Stimulated activated naive CD8-positive, alpha-beta T cell treated with anti-CD3 and anti-CD28 coated beads, Interleukin-15, amount 100 ng/mL, for 72 hours (primary cell): Measurements from ENCODE around the gene GUK1.
A peak's percentile ranks its signal among the peaks of the same experiment; 100 is the strongest.
"Not testable (repeated sequence)": the region's sequence is repeated elsewhere in the genome, so short reads cannot be mapped to it uniquely, and the experiment has no call there.

ENCODE experiments used
- ATAC-seq: fragments of 150-1000 bp; cut with Tn5 transposase; 2 replicates; pipeline ENCODE4 v1.10.0; 2021; ENCODE audit warnings: mild to moderate bottlenecking, moderate library complexity
- DNase-seq, 2 donors: peaks; one replicate each; pipeline ENCODE4 v3.0.0; 2021 to 2022
- H3K27ac Mint-ChIP-seq, 2 donors: one replicate each; pipeline ENCODE4 v1.8.0; 2022; ENCODE audit warnings: mild to moderate bottlenecking in 2 of 2, mixed read lengths in 2 of 2, moderate library complexity in 2 of 2
- H3K27me3 Mint-ChIP-seq: one replicate; pipeline ENCODE4 v1.8.0; 2022; ENCODE audit warnings: mixed read lengths
- H3K4me1 Mint-ChIP-seq: one replicate; pipeline ENCODE4 v1.8.0; 2022; ENCODE audit warnings: mild to moderate bottlenecking, mixed read lengths
- H3K4me3 Mint-ChIP-seq, 2 donors: one replicate each; pipeline ENCODE4 v1.8.0; 2022; ENCODE audit warnings: mild to moderate bottlenecking in 2 of 2, mixed read lengths in 2 of 2, moderate library complexity in 1 of 2
- H3K9me3 Mint-ChIP-seq, 2 donors: one replicate each; pipeline ENCODE4 v1.8.0; 2022; ENCODE audit warnings: mixed read lengths in 2 of 2

GUK1 gene

DNA sequence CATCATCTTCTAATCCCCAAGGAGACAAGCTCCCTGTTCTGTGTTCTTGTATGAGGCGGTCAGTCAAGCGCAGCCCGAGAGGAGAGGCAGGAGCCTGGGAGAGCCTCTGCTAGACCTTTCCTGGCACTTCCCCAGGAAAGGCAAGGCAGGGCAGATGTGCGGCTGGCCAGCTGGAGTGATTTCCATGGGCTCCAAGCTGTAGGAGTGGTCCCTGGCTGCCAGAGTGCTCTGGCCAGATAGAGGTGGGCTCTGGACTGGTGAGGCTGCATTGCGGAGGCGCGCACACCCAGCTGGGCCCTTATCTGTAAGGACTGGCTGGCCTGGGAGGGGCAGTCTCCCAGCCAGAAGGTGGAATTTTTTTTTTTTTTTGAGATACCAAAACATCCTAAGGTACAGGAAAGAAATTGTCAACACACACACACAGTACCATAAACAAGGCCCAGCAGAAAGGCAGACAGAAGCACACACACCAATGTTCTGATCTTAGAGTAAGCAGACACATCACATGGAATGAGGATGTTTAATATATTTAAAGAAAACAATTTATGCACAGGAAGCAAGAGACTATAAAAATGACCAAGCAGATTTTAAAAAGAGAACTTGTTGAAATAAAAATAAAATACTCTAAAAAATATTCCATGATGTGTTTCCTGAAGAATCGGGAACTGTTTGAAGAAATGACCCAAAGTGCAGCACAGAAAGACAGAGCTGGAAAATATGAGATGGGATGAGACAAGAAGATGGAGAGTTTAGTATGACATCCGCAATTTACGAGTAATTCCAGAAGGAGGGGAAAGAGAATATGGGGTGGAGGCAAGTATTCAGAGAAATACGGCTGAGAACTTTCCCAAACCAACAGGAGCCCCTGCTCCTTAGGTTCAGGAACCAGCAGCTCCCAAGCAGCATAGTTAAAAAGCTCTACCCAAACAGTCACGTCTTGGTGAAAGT lies 38.9 kb downstream of the GUK1 start:
- no peaks in the 10 kb centered on the region for H3K27me3 Mint-ChIP-seq
- ATAC-seq (no peak), DNase-seq (no peak)
- peak overlapping the region in 1 of 2 donors; percentile 40 for H3K27ac Mint-ChIP-seq
- no peaks in the 10 kb centered on the region for H3K4me1 Mint-ChIP-seq
- no peak overlapping the region for H3K4me3 Mint-ChIP-seq
- no peaks in the 10 kb centered on the region for H3K9me3 Mint-ChIP-seq

DNA sequence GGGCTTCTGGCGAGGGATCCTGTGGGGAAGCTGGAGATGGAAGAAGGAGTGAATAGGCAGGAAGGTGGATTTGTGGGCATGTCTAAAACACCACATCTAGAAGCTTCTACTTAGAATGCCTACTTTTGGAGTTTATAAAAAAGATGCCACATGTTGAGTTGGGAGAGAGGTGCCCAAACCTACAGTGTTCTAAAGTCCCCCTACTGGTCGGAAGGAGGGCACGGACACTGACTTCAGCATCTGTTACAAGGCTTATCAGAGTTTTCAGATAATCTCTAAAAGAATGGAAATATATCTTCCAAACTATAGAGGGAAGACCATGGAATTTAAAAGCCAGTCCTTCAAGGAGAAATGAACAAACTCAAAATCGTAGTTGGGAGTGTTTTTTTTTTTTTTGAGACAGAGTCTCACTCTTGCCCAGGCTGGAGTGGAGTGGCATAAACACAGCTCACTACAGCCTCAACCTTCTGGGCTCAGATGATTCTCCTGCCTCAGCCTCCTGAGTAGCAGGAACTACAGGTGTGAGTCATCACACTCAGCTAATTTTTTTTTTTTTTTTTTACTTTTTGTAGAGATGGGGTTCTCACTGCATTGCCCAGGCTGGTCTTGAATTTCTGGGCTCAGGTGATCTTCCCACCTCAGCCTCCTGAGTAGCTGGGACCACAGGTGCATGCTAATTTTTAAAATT lies 40.3 kb downstream of the GUK1 start:
- H3K4me3 Mint-ChIP-seq: no peak overlapping the region
- no peak overlapping the region for H3K27ac Mint-ChIP-seq
- H3K4me1 Mint-ChIP-seq: peaks cover 1% of the 10 kb centered on the region
- H3K27me3 Mint-ChIP-seq: no peaks in the 10 kb centered on the region
- DNase-seq (no peak), ATAC-seq (no peak)
- H3K9me3 Mint-ChIP-seq: no peaks in the 10 kb centered on the region

DNA sequence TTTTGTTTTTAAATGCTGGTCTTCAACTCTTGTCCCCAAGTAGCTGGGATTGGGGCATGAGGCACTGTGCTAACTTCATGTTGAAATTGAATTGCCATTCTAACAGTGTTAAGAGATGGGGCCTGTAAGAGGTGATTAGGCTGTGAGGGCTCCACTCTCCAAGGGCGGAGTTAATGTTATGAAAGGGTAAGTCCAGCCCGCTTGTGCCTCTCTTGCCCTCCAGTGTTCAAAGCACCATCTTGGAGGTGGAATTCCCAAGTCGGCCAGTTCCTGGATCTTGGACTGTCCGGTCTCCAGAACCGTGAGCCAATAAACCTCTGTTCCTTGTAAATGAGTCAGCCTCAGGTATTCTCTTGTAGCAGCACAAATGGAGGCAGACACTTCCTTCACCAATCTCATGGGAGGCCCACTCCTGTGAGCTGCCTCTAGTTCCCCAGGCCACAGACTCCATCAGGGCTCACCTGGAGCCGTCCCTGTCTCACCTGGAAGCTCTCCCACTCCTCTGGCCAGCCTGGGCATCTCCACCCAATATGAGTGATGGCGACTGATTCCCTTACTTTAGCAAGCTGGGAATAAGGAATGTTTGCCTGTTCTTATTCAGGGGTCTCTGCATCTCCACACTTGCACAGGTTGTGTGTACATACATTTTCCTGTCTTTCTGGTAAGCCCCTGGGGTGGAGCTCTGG lies 41.0 kb downstream of the GUK1 start:
- H3K27ac Mint-ChIP-seq: no peak overlapping the region
- no peaks in the 10 kb centered on the region for H3K9me3 Mint-ChIP-seq
- no peak for ATAC-seq
- H3K4me1 Mint-ChIP-seq: peaks cover 8% of the 10 kb centered on the region
- H3K4me3 Mint-ChIP-seq: no peak overlapping the region
- DNase-seq: no peak
- no peaks in the 10 kb centered on the region for H3K27me3 Mint-ChIP-seq

DNA sequence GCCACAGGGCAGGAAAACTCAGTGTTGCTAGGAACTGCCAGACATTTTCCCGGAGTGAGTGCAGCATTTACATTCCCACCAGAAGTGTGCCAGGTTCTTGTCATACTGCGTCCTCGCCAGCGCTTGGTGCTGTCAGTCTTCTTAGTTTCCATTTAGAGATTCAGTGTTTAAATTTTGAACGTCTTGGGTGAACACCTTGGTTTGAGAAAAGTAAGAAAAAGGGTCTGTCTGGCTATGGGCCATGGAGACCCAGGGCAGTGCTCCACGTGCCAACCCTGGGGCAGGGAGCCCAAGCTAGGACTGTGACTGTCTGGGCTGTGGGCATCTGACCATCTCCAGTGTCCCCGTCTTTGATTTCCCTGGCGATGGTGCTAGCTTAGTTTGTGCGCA lies 41.6 kb downstream of the GUK1 start:
- no peak overlapping the region for H3K27ac Mint-ChIP-seq
- peaks cover 9% of the 10 kb centered on the region for H3K4me1 Mint-ChIP-seq
- H3K27me3 Mint-ChIP-seq: no peaks in the 10 kb centered on the region
- no peaks in the 10 kb centered on the region for H3K9me3 Mint-ChIP-seq
- no peak overlapping the region for H3K4me3 Mint-ChIP-seq
- ATAC-seq (no peak), DNase-seq (no peak)

DNA sequence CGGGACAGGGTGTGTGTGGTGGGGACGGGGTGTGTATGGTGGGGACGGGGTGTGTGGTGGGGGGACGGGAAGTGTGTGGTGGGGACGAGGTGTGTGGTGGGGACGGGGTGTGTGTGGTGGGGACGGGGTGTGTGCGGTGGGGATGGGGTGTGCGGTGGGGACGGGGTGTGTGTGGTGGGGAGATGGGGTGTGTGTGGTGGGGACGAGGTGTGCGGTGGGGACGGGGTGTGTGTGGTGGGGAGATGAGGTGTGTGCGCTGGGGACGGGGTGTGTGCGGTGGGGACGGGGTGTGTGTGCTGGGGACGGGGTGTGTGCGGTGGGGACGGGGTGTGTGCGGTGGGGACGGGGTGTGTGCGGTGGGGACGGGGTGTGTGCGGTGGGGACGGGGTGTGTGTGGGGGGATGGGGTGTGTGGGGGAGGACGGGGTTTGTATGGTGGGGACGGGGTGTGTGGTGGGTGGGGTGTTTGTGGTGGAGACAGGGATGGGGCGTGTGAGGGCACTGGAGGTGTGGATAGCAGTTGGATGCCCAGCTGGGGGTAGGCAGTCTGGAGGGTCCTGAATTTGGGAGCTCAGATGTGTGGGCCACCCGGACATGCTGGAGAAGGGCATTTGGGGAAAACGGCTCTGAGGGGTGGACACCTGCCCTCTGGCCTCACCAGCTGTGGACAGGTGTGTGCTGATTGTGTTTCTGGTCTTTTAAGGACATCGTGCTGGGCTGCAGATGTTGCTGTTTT lies 42.4 kb downstream of the GUK1 start:
- Mint-ChIP-seq H3K27ac (no peak overlapping the region), H3K27me3 (no peaks in the 10 kb centered on the region), H3K4me1 (peaks cover 9% of the 10 kb centered on the region), H3K9me3 (no peaks in the 10 kb centered on the region), H3K4me3 (no peak overlapping the region)
- peak; percentile 74 for ATAC-seq
- DNase-seq: no peak

DNA sequence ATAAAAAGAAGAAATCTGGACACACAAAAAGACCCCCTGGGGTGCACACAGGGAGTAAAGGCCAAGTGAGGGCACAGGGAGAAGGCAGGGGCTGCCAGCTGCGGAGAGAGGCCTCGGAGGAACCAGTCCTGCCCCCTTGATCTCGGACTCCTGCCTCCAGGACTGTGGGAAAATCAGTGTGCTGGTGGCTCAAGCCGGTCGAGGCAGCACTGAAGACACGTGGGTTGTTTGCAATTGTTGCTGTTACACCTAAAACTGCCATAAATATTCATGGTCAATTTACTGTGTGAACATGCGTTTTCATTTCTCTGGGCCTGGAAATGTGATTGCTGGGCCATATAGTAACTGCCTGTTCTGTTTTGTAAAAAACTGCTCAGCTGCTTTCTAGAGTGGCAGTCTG lies 44.1 kb downstream of the GUK1 start:
- no peak for ATAC-seq
- no peak for DNase-seq
- peaks cover 14% of the 10 kb centered on the region for H3K4me1 Mint-ChIP-seq

DNA sequence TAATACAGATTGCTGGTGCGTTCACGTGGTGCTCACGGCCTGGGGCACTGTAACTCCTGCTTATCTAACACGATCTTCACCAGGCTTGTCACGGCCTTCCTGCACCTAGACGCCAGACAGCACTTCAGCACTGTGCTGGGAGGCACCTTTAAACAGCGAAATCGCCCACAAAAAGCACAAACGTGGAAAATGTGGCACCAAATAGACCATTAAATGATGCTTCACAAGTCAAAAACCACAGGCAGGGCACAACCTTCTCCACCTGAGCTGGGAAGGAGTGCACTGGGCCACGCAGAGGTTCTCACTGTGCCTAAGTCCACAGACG lies 45.5 kb downstream of the GUK1 start:
- DNase-seq: no peak
- Mint-ChIP-seq H3K4me1 (peaks cover 20% of the 10 kb centered on the region), H3K27ac (no peak overlapping the region), H3K9me3 (no peaks in the 10 kb centered on the region), H3K27me3 (no peaks in the 10 kb centered on the region), H3K4me3 (no peak overlapping the region)
- peak; percentile 33 for ATAC-seq

More for the DNA sequence above, 44.1 kb downstream of the GUK1 start:
- Mint-ChIP-seq H3K9me3 (no peaks in the 10 kb centered on the region), H3K27me3 (no peaks in the 10 kb centered on the region), H3K27ac (no peak overlapping the region), H3K4me3 (no peak overlapping the region)

DNA sequence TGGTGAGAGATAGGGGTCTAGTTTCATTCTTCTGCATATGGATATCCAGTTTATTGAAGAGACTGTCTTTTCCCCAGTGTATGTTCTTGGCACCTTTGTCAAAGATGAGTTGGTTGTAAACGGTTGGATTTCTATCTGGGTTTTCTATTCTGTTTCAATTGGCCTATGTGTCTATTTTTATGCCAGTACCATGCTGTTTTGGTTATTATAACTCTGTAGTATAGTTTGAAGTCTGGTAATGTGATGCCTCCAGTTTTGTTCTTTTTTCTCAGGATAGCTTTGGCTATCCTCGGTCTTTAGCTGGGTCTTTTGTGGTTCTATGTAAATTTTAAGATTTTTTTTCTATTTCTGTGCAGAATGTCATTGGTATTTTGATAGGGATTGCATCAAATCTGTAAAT lies 48.2 kb downstream of the GUK1 start:
- H3K9me3 Mint-ChIP-seq, H3K4me3 Mint-ChIP-seq, H3K27me3 Mint-ChIP-seq, ATAC-seq, H3K27ac Mint-ChIP-seq, DNase-seq: not testable (repeated sequence)
- H3K4me1 Mint-ChIP-seq: peaks cover 20% of the 10 kb centered on the region

DNA sequence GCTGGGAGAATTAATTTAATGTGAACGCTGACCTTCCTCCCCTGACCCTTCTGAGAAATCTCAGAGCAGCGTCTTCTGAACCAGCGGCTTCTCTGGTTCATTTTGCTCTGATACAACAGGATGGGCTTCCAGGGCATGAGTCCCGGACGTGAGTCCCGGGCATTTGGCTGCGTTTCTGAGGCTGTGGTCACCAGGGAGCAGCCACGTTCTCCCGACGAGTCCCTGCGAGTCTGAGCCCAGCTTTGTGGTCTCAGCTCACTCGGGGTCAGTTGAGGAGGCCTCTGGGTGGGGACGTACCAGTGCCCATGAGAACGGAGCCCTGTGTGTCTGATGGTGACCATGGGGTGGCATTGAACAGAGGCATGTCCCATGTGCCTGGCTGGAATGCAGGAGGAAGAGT lies 50.1 kb downstream of the GUK1 start:
- ATAC-seq (no peak), DNase-seq (no peak)
- Mint-ChIP-seq H3K4me1 (peaks cover 20% of the 10 kb centered on the region), H3K9me3 (no peaks in the 10 kb centered on the region), H3K4me3 (no peak overlapping the region), H3K27ac (no peak overlapping the region), H3K27me3 (no peaks in the 10 kb centered on the region)

DNA sequence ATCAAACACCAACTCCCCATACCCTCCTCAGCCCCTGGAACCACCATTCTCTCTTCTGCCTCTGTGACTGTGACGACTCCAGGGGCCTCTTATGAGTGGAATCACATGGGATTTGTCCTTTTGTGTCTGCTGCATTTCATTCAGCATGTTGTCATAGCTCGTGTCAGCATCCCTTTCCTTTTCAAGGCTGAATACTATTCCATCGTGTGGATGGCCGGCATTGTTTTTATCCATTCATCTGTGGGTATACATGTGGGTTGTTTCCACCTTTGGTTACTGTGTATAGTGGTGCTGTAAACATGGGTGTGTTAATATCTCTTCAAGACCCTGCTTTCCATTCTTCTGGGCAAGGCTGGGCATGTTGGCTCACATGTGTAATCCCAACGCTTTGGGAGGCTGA lies 50.7 kb downstream of the GUK1 start:
- Mint-ChIP-seq H3K9me3 (no peaks in the 10 kb centered on the region), H3K27me3 (no peaks in the 10 kb centered on the region), H3K4me3 (no peak overlapping the region), H3K4me1 (peaks cover 15% of the 10 kb centered on the region), H3K27ac (no peak overlapping the region)
- no peak for ATAC-seq
- DNase-seq: no peak

DNA sequence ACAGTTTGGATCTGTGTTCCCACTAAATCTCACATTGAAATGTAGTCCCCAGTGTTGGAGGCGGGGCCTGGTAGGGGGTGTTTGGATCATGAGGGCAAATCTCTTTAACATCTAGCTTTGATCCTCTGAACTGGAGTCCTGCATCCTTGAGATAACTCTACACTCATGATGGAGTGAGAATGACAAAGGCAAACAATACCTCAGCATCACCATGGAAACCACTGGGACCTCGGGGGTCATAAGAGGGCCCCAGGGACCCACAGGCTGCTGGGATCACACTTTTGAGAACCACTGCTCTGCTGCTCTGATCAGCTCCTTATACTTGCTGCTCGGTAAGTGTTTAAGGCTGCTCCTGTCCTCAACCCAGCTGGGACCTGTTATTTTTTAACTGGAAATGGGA lies 54.4 kb downstream of the GUK1 start:
- no peak for ATAC-seq
- no peak for DNase-seq
- Mint-ChIP-seq H3K27me3 (no peaks in the 10 kb centered on the region), H3K4me1 (peaks cover 4% of the 10 kb centered on the region), H3K9me3 (peaks cover 10 to 12% of the 10 kb centered on the region in 2 donors), H3K27ac (no peak overlapping the region), H3K4me3 (no peak overlapping the region)

DNA sequence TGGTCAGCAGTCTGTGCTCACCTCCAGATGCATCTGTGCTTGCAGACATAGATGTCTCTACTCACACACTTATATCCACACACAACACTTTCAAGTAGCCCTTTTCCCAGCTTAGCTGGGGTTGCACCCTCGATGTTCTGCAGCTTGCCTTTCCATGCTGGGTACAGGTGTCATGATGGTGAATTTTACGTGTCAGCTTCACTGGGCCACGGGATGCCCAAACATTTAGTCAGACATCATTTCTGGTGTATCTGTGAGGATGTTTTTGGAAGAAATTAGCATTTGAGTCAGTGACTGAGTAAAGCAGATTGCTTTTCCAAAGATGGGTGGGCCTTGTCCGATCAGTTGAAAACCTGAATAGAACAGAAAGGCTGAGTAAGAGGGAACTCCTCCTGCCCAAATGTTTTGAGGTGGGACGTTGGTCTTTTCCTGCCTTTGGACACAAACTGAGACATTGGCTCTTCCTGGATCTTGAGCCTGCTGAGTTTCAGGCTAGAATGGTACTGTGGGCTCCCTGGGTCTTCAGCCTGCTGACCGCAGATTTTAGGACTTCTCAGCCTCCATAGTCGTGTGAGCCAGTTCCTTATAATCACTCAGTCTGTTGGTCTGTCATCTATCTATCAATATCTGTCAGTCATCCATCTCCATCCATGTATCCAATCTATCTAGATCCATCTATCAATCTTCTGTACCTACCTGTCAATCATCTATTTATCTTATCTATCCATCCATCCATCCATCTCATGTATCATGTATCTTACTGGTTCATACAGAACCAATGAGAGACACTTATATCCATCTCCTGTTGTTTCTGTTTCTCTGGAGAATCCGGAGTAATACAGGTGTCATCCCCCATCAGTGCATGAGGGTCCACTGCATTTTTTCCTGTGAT lies 55.1 kb downstream of the GUK1 start:
- DNase-seq (no peak), ATAC-seq (no peak)
- no peaks in the 10 kb centered on the region for H3K4me1 Mint-ChIP-seq
- H3K9me3 Mint-ChIP-seq: peaks cover 14 to 17% of the 10 kb centered on the region in 2 donors
- no peaks in the 10 kb centered on the region for H3K27me3 Mint-ChIP-seq
- no peak overlapping the region for H3K27ac Mint-ChIP-seq
- no peak overlapping the region for H3K4me3 Mint-ChIP-seq

DNA sequence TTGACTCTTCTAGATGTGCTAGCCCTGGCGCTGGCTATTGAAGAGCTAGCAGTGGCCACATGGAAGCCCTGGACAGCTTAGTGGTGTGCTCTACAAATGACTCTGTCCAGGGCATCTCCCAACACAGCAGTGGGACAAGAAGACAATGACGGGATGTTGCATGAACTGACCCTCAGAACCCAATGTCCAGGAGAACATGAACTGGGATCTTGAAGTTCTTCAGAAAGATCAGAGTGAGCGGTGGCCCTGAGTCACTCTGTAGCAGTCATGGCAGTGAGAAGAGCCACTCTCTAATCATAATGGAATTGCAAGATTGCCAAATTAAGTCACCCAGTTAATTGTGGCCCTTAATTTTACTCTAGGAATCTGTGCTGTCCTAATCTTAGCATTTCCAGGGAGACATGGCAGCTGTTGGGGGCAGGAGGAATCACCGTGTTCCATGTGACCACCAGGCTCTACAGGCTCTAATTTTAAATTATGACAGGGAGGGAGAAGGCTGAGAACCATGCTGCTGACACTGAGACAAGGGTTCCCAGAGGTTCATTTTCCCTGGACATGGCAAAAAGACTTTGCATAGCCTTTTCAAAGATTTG lies 57.6 kb downstream of the GUK1 start:
- Mint-ChIP-seq H3K4me3 (no peak overlapping the region), H3K4me1 (no peaks in the 10 kb centered on the region), H3K27me3 (no peaks in the 10 kb centered on the region), H3K27ac (no peak overlapping the region), H3K9me3 (peaks cover 14 to 23% of the 10 kb centered on the region in 2 donors)
- no peak for ATAC-seq
- DNase-seq: no peak
